Measurements from ENCODE around the gene AHCY. TPM values are rescaled to one million over a fixed set of nuclear protein-coding genes. Genes with fewer than 3 reads are reported as not detected.
"Not testable (repeated sequence)": the region's sequence is repeated elsewhere in the genome, so short reads cannot be mapped to it uniquely, and the experiment has no call there.

AHCY gene
- 100 to 1,000 TPM; 205 to 211 TPM for total RNA-seq

DNA sequence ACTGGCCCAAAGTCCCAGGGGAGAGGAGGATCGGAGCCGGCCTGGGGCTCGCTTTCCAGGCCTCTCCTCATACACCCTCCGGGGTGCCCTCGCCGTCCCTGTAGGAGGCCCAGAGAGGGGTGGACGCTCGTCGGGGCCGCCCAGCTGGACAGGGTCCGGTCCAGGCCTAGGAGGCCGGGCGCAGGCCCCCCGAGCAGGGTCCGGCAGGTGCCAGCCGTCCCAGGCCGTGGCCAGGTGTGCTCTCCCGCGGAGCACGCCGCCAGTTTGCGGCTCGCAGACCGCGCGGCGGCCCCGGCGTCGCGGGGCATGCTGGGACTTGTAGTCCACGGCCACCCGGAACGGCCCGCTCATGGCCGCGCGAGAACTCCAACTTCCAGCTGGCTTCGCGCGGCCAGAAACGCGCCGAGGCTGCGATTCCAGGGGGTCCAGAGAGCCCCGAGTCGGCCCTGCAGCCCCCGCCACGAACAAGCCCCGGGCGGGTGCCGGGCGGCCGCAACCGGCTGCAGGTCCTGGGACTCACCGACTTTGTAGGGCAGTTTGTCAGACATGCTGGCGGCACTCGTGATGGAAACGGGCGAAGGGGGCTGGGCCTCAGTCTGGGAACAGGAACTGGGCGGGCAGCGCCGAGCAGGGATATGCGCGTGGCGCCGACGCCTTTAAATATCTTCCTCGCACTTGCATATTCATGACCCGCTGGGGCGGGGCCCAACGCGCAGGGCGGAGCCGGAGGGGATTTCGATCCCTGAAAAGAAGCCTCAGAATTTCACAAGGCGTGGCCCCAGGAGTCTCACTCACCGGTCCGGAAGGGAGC is at the start of gene AHCY:
Gene AHCY, minus strand, starts transcription at position 633 of the 811 bp plus-strand sequence. Its CDS starts 85 bp downstream, at position 548.
- POLR2A ChIA-PET, result interaction anchor here (0.6 to 1.1 kb wide), 7 partner anchors 8 to 406 kb away, joined by 3 to 5 read pairs (median 4); partner anchors contain the start of genes DYNLRB1 and ITCH
- CTCF ChIA-PET, result interaction anchor here (1.5 to 2.7 kb wide), 2 partner anchors 10 to 61 kb away, joined by 4 to 20 read pairs; no protein-coding TSS in a partner anchor

DNA sequence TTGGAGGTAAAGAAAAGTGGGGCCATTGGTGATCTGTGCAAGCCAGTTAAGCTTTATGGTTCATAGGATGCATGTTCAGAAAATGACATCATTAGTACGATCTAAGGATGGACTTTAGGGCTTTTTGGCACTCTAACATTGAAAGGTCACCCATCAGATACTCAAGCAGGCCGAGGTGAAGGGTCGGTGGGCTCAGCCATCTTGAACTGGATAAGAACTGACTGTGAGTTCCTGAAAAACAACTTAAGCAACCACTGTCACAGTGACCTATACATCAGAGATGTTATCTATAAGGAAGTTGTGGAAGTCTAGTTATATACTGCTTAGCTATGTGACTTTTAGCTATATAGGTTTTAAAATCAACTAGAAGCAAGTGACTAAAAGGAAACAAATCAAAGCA is 46.9 kb upstream of the AHCY start:
- ChIA-PET POLR2A (interaction anchor here (0.6 kb wide), 1 partner anchor 178 kb away, joined by 3 read pairs; no protein-coding TSS in a partner anchor), CTCF (interaction anchor here (1.1 kb wide), 1 partner anchor 38 kb away, joined by 4 read pairs; no protein-coding TSS in a partner anchor)

- CTCF ChIA-PET, result no interaction called here
- POLR2A ChIA-PET, result no interaction called here
These were observed 44.4 kb upstream of the AHCY start for GRCh38 chr20:34347571-34347970.

DNA sequence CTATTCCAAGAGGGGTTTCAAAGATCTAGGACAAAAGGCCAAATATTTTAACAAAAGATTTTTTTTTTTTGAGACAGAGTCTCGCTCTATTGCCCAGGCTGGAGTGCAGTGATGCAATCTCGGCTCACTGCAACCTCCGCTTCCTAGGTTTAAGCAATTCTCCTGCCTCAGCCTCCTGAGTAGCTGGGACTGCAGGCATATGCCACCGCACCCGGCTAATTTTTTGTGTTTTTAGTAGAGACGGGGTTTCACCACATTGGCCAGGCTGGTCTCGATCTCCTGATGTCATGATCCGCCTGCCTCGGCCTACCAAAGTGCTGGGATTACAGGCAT is 43.3 kb upstream of the AHCY start:
- POLR2A ChIA-PET, CTCF ChIA-PET: not testable (repeated sequence)

DNA sequence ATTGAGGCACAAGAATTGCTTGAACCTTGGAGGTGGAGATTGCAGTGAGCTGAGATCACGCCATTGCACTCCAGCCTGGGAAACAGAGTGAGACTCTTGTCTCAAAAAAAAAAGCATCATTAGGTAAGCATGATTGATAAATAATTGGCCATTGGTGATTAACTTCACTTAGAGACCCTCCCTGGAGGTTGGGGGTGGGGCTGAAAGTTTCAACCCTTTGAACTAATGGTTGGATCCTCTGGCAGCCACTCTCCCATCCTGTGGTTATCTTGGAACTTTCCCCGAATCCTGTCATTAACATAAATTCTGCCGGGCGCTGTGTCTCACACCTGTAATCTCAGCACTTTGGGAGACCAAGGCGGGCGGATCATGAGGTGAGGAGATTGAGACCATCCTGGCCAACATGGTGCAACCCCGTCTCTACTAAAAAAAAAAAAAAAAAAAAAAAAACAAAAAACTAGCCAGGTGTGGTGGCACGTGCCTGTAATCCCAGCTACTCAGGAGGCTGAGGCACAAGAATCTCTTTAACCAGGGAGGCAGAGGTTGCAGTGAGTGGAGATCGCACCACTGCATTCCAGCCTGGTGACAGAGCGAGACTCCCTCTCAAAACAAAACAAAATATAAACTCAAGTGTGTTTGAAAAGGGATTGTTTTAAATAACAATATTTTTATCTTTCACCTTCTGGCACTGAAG is 42.8 kb upstream of the AHCY start:
- CTCF ChIA-PET, result interaction anchor here (0.7 to 0.9 kb wide), 2 partner anchors 12 to 33 kb away, joined by 3 read pairs; no protein-coding TSS in a partner anchor
- POLR2A ChIA-PET, result not testable (repeated sequence)

DNA sequence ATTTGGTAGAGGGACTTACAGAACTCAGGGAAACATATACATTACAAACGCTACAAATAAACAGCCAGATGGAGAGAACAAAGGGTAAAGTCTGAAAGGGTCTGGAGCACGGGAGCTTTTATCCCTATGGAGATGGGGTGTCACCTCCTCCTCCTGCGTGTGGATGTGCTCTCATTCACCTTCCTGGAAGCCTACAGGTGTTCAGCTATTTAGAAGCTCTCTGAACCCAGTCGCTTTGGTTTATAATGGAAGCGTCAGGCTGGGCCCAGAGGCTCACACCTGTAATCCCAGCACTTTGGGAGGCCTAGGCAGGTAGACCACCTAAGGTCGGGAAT is 42.2 kb upstream of the AHCY start:
- ChIA-PET CTCF (interaction anchor here (0.7 to 0.9 kb wide), 2 partner anchors 11 to 32 kb away, joined by 3 read pairs; no protein-coding TSS in a partner anchor), POLR2A (no interaction called here)

DNA sequence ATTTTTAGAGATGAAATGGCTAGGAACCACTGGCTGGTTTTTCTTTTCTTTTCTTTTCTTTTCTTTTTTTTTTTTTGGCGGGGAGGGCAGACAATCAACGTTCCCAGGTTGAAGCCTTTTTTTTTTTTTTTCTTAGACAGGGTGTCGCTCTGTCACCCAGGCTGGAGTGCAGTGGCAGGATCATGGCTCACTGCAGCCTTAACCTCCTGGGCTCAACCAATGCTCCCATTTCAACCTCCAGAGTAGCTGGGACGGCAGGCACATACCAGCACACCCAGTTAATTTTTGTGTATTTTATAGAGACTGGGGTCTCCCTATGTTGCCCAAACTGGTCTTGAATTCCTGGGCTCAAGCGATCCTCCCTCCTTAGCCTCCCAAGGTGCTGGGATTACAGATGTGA is 41.1 kb upstream of the AHCY start:
- ChIA-PET CTCF (interaction anchor here (0.7 kb wide), 1 partner anchor 84 kb away, joined by 4 read pairs; no protein-coding TSS in a partner anchor), POLR2A (interaction anchor here (0.6 kb wide), 1 partner anchor 124 kb away, joined by 3 read pairs; no protein-coding TSS in a partner anchor)

DNA sequence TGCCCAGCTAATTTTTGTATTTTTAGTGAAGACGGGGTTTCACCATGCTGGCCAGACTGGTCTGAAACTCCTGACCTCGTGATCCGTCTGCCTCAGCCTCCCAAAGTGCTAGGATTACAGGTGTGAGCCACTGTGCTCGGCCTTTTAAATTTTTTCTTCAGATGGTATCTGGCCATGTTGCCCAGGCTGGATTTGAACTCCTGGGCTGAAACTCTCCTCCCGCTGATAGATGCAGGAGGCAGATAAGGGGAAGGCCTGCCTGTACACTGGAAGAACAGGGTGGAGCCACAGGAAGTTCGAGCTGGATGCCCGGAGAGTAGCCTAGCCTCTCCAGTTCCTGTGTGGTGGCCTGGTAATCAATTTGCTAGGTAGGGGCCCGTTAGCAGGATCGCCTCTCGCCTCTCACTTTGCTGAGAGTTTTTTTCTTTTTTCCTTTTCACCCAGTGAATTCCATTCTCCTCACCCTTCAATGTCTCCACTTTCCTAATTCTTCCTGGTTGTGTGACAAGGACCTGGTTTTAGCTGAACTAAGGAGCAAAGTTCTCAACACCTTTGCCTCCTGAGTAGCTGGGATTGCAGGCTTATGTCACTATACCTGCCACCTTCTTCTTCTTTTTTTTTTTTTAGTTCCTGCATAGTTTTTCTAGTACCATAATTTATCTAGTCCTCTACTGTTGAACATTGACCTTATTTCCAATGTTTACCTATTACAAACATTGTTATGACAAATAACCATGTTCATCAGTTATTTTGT is 40.5 kb upstream of the AHCY start:
- CTCF ChIA-PET, result interaction anchor here (0.7 kb wide), 1 partner anchor 84 kb away, joined by 4 read pairs; no protein-coding TSS in a partner anchor
- POLR2A ChIA-PET, result no interaction called here

DNA sequence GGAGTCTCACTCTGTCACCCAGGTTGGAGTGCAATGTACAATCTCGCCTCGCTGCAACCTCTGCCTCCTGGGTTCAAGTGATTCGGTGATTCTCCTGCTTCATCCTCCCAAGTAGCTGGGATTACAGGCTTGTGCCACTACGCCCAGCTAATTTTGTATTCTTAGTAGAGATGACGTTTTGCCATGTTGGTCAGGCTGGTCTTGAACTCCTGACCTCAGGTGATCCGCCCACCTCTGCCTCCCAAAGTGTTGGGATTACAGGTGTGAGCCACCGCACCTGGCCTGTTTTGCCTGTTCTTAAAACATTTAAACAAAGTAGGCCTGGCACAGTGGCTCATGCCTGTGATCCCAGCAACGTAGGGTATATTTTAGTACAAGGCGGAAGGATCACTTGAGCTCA is 38.0 kb upstream of the AHCY start:
- POLR2A ChIA-PET, result not testable (repeated sequence)
- CTCF ChIA-PET, result interaction anchor here (0.6 to 0.7 kb wide), 2 partner anchors 16 to 182 kb away, joined by 3 to 4 read pairs; no protein-coding TSS in a partner anchor

- POLR2A ChIA-PET, result not testable (repeated sequence)
- CTCF ChIA-PET, result interaction anchor here (0.6 kb wide), 1 partner anchor 16 kb away, joined by 3 read pairs; no protein-coding TSS in a partner anchor
These were observed 37.6 kb upstream of the AHCY start for GRCh38 chr20:34340726-34341125.

- POLR2A ChIA-PET, result no interaction called here
These were observed 35.0 kb upstream of the AHCY start for GRCh38 chr20:34337982-34338726.

GRCh38 chr20:34337544-34337943 is 34.4 kb upstream of the AHCY start:
- POLR2A ChIA-PET, result no interaction called here
- CTCF ChIA-PET, result interaction anchor here (0.6 to 2.9 kb wide), 2 partner anchors 25 to 185 kb away, joined by 4 to 12 read pairs; no protein-coding TSS in a partner anchor

More at GRCh38 chr20:34337982-34338726, 35.0 kb upstream of the AHCY start:
- CTCF ChIA-PET, result interaction anchor here (0.6 to 2.9 kb wide), 2 partner anchors 26 to 134 kb away, joined by 3 to 12 read pairs; no protein-coding TSS in a partner anchor

- POLR2A ChIA-PET, result no interaction called here
- CTCF ChIA-PET, result interaction anchor here (1.0 kb wide), 1 partner anchor 11 kb away, joined by 3 read pairs; no protein-coding TSS in a partner anchor
These were observed 31.7 kb upstream of the AHCY start for GRCh38 chr20:34334654-34335407.

DNA sequence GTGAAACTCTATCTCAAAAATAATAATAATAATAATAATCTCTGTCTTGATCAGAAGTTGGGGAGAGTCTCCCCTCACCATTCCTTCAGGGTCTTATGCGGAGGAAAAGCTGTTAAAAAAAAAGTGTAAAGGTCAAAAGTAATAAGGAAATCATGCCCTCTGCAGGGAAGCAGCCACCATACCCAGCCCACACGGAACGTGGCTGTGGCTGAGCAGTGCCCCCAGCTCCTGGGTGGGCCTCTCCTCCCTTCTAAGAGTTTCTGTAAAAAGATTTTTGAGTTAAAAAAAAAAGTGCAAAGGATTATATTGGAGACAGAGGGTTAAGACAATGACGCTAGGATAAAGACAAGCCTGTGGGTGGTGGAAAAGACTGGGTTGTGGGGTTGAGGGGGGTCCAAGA is 30.6 kb upstream of the AHCY start:
- ChIA-PET CTCF (interaction anchor here (1.0 kb wide), 1 partner anchor 12 kb away, joined by 3 read pairs; no protein-coding TSS in a partner anchor), POLR2A (no interaction called here)

DNA sequence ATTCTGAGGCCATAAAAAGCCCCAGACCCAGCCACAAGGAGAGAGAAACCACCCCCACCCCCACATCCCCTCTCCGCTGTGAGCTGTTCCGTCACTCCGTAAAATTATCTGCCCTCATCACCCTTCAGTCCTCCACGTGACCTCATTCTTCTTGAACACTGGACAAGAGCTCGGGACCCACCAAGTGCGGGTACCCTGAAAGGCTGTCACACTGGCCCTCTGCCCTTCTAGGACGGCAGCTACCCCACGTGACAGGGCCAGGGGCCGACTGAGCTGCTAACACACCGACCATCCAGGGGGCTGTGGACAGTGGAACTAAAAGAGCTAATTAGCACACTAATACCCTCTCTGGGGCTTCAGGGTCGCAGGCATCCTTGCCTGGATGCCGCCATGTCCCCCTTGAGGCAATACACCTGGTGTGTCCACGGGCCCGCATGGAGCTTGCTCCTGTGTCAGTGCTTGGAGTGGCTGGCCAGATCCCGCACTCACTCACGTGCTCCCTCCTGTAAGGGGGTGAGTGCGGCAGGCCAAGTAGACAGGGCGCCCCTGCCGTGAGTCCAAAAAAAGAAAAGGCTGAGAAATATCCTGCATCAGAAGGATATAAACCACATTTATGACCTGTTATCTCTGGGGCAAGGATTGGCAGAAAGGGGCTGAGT is 29.2 kb upstream of the AHCY start:
- CTCF ChIA-PET, result interaction anchor here (1.3 kb wide), 1 partner anchor 20 kb away, joined by 4 read pairs; no protein-coding TSS in a partner anchor
- POLR2A ChIA-PET, result no interaction called here

DNA sequence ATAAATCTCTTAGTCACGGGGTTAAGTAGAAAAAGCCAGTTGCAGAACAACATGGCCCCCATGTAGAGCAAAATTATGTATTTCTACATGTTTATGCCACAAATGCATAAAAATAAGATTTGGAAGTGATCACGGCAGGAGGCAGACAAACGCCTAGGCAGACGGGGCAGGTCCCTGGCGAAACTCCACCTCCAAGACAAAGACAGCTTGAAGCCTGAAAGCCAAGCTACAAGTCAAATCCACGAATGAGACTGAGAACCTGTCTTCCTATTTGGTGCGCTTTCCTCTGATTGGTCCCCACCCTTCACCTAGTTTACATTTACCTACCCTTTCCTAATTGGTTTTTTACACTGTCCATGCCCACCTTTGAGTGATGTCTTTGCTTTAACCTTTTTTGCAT is 28.7 kb upstream of the AHCY start:
- ChIA-PET POLR2A (no interaction called here), CTCF (no interaction called here)

- CTCF ChIA-PET, POLR2A ChIA-PET: not testable (repeated sequence)
These were observed 27.8 kb upstream of the AHCY start for GRCh38 chr20:34330861-34331544.

All from activated CD8-positive, alpha-beta memory T cell treated with anti-CD3 and anti-CD28 coated beads for 36 hours (primary cell).